H1 (cell line): ENCODE results near the gene ACYP2. TPM values are rescaled to one million over a fixed set of nuclear protein-coding genes. Genes with fewer than 3 reads are reported as not detected.

Experiments
- CTCF ChIA-PET: fragments of 300-600 bp; sonication (Branson Sonifier 250); formaldehyde crosslinking; loops from one replicate; lab custom pipeline; 2021; ENCODE audit not compliant: partially characterized antibody; lab: Charles Lee
- POLR2A ChIA-PET: fragments of 300-600 bp; sonication (Branson Sonifier 250); formaldehyde crosslinking; loops from one replicate; lab custom pipeline; 2021; ENCODE audit warnings: inconsistent platforms; ENCODE audit not compliant: partially characterized antibody; lab: Charles Lee
- DNase-seq, 2 experiments: peaks; one replicate each; pipeline versions ENCODE4 v3.0.0 to v3.0.0-alpha.2; 2010 to 2022; ENCODE audit warnings: low spot score in 2 of 2, low read depth in 1 of 2, mixed read lengths in 1 of 2
- FAIRE-seq: peaks from 2 replicates; lab custom pipeline; 2011; peaks lifted over from hg19 to GRCh38; lab: Jason Lieb, UNC
- H2AFZ ChIP-seq: 2 replicates; pipeline ENCODE4 v1.8.1; 2012; ENCODE audit warnings: low read length, inconsistent platforms
- H2AK5ac ChIP-seq: 2 replicates; pipeline ENCODE4 v1.6.1; 2013; ENCODE audit warnings: low read depth, low read length
- H2BK120ac ChIP-seq: replicated peaks from 2 replicates; pipeline ENCODE3; 2013; ENCODE audit warnings: low read depth, low read length, inconsistent platforms
- H2BK12ac ChIP-seq: 2 replicates; pipeline ENCODE4 v1.6.1; 2013; ENCODE audit warnings: low read depth, low read length
- H2BK15ac ChIP-seq: 2 replicates; pipeline ENCODE4 v1.6.1; 2013; ENCODE audit warnings: low read length
- H2BK20ac ChIP-seq: 2 replicates; pipeline ENCODE4 v1.6.1; 2013; ENCODE audit warnings: low read length
- H2BK5ac ChIP-seq: 2 replicates; pipeline ENCODE4 v1.6.1; 2013; ENCODE audit warnings: low read depth, low read length
- H3K14ac ChIP-seq: 2 replicates; pipeline ENCODE4 v1.6.1; 2013; ENCODE audit warnings: inconsistent platforms; ENCODE audit not compliant: insufficient read length
- H3K18ac ChIP-seq: 2 replicates; pipeline ENCODE4 v1.6.1; 2013; ENCODE audit warnings: low read length; ENCODE audit errors: extremely low read depth
- H3K23ac ChIP-seq: 2 replicates; pipeline ENCODE4 v1.6.1; 2013; ENCODE audit warnings: inconsistent platforms; ENCODE audit not compliant: insufficient read length
- H3K23me2 ChIP-seq: 2 replicates; pipeline ENCODE4 v1.6.1; 2013; ENCODE audit warnings: low read depth, low read length
- H3K27ac ChIP-seq: 2 replicates; pipeline ENCODE4 v1.6.1; 2011; ENCODE audit warnings: low read depth, low read length, inconsistent platforms
- H3K27me3 ChIP-seq, 4 experiments: replicated peaks in 1 of 4; 1 replicate in 1 of 4; 2 replicates in 3 of 4; pipeline versions ENCODE4 v1.6.1 to v1.8.1; 2011 to 2013; ENCODE audit warnings: low read length in 3 of 4, mild to moderate bottlenecking in 3 of 4, inconsistent platforms in 2 of 4, mixed read lengths in 2 of 4, moderate library complexity in 1 of 4; ENCODE audit not compliant: control insufficient read depth in 3 of 4, insufficient read depth in 3 of 4; ENCODE audit errors: extremely low read depth in 1 of 4
- H3K36me3 ChIP-seq, 4 experiments: 2 replicates each; pipeline versions ENCODE4 v1.6.1 to v1.8.1; 2011 to 2013; ENCODE audit warnings: mild to moderate bottlenecking in 4 of 4, low read length in 3 of 4, moderate library complexity in 2 of 4, control low read depth in 1 of 4, inconsistent platforms in 1 of 4; ENCODE audit not compliant: insufficient read depth in 4 of 4, control insufficient read depth in 2 of 4
- H3K4ac ChIP-seq: replicated peaks from 2 replicates; pipeline ENCODE3; 2013; ENCODE audit warnings: low read length, low read depth, mixed read lengths, inconsistent platforms; ENCODE audit not compliant: insufficient read length
- H3K4me1 ChIP-seq, 4 experiments: replicated peaks in 1 of 4; 1 replicate in 1 of 4; 2 replicates in 3 of 4; pipeline versions ENCODE4 v1.6.1 to v1.8.1; 2011 to 2013; ENCODE audit warnings: low read length in 3 of 4, inconsistent platforms in 2 of 4, mixed read lengths in 1 of 4; ENCODE audit not compliant: insufficient read depth in 4 of 4, control insufficient read depth in 3 of 4
- H3K4me2 ChIP-seq, 2 experiments: 2 replicates each; pipeline versions ENCODE4 v1.6.1 to v1.8.1; 2011 to 2013; ENCODE audit warnings: low read depth in 2 of 2, low read length in 2 of 2, control low read depth in 1 of 2, inconsistent platforms in 1 of 2, mild to moderate bottlenecking in 1 of 2; ENCODE audit not compliant: insufficient read depth in 1 of 2
- H3K4me3 ChIP-seq, 4 experiments: fragments of 200-600, 300-600 bp in 1 of 4; sonication (generic), shearing (Covaris generic), sonication (Bioruptor Twin) in 1 of 4; 2 replicates each; pipeline versions ENCODE4 v1.5.1 to v1.8.1; 2011 to 2016; ENCODE audit warnings: low read length in 4 of 4, low read depth in 3 of 4, control low read depth in 2 of 4, inconsistent platforms in 2 of 4, mild to moderate bottlenecking in 2 of 4, mixed read lengths in 1 of 4, moderate library complexity in 1 of 4; ENCODE audit not compliant: insufficient read depth in 2 of 4; ENCODE audit errors: extremely low read depth in 1 of 4
- H3K56ac ChIP-seq: replicated peaks from 2 replicates; pipeline ENCODE3; 2013; ENCODE audit warnings: low read depth, mild to moderate bottlenecking, mixed read lengths, low read length, inconsistent platforms; ENCODE audit not compliant: insufficient read length
- H3K79me1 ChIP-seq: 2 replicates; pipeline ENCODE4 v1.6.1; 2013; ENCODE audit warnings: low read depth, low read length, control low read depth
- H3K79me2 ChIP-seq, 2 experiments: 2 replicates each; pipeline versions ENCODE4 v1.6.1 to v1.8.1; 2012 to 2013; ENCODE audit warnings: low read length in 2 of 2, mild to moderate bottlenecking in 2 of 2, inconsistent platforms in 1 of 2; ENCODE audit not compliant: insufficient read depth in 2 of 2, control insufficient read depth in 1 of 2
- H3K9ac ChIP-seq, 4 experiments: replicated peaks in 1 of 4; 1 replicate in 1 of 4; 2 replicates in 3 of 4; pipeline versions ENCODE4 v1.6.1 to v1.8.1; 2011 to 2013; ENCODE audit warnings: low read depth in 3 of 4, low read length in 3 of 4, control low read depth in 2 of 4, mild to moderate bottlenecking in 2 of 4, moderate library complexity in 2 of 4, inconsistent platforms in 1 of 4; ENCODE audit errors: extremely low read depth in 1 of 4
- H3K9me3 ChIP-seq, 2 experiments: 2 replicates each; pipeline versions ENCODE4 v1.6.1 to v1.8.1; 2012 to 2013; ENCODE audit warnings: mild to moderate bottlenecking in 2 of 2, moderate library complexity in 2 of 2, control low read depth in 1 of 2, inconsistent platforms in 1 of 2, low read depth in 1 of 2, low read length in 1 of 2, mixed read lengths in 1 of 2; ENCODE audit not compliant: insufficient read depth in 2 of 2
- H4K20me1 ChIP-seq, 2 experiments: replicated peaks in 1 of 2; 2 replicates each; pipeline versions ENCODE3 to v1.8.1; 2011 to 2013; ENCODE audit warnings: inconsistent platforms in 2 of 2, low read length in 2 of 2, mild to moderate bottlenecking in 1 of 2; ENCODE audit not compliant: insufficient read depth in 2 of 2, control insufficient read depth in 1 of 2
- H4K5ac ChIP-seq: 2 replicates; pipeline ENCODE4 v1.6.1; 2013; ENCODE audit warnings: low read length, low read depth, mixed read lengths, inconsistent platforms; ENCODE audit not compliant: insufficient read length
- H4K8ac ChIP-seq: 2 replicates; pipeline ENCODE4 v1.8.0; 2013; ENCODE audit warnings: mild to moderate bottlenecking, moderate library complexity, low read length, inconsistent platforms; ENCODE audit not compliant: insufficient read depth; ENCODE audit errors: extremely low read depth
- H4K91ac ChIP-seq: replicated peaks from 2 replicates; pipeline ENCODE3; 2013; ENCODE audit warnings: low read length, mixed read lengths, inconsistent platforms; ENCODE audit not compliant: insufficient read length
- BRCA1 ChIP-seq: IDR thresholded peaks from 2 replicates; pipeline ENCODE4 v1.6.1; 2012; ENCODE audit warnings: low read depth, low read length, improper control_type of control experiment
- CHD2 ChIP-seq: IDR thresholded peaks from 2 replicates; pipeline ENCODE4 v1.6.1; 2012; ENCODE audit warnings: low read length, improper control_type of control experiment
- CTBP2 ChIP-seq: IDR thresholded peaks from 2 replicates; pipeline ENCODE4 v1.7.0; 2011; ENCODE audit warnings: borderline replicate concordance, mild to moderate bottlenecking, moderate library complexity, mixed read lengths, low read length; ENCODE audit not compliant: insufficient read depth, insufficient read length
- E2F6 ChIP-seq: IDR thresholded peaks from 2 replicates; pipeline ENCODE4 v1.6.1; 2012; ENCODE audit warnings: inconsistent platforms
- JUND ChIP-seq: IDR thresholded peaks from 2 replicates; pipeline ENCODE4 v1.6.1; 2011; ENCODE audit warnings: mild to moderate bottlenecking, improper control_type of control experiment, low read length
- PHF8 ChIP-seq: fragments of 200-600 bp; sonication (generic); conservative IDR thresholded peaks from 2 replicates; pipeline ENCODE4 v1.7.1; 2012; ENCODE audit warnings: low read depth, mild to moderate bottlenecking, inconsistent platforms, low read length, moderate library complexity
- RBBP5 ChIP-seq: IDR thresholded peaks from 2 replicates; pipeline ENCODE4 v1.7.1; 2012; ENCODE audit warnings: low read depth, mild to moderate bottlenecking, inconsistent platforms, low read length, moderate library complexity, borderline replicate concordance
- RXRA ChIP-seq: IDR thresholded peaks from 2 replicates; pipeline ENCODE4 v1.6.1; 2011; ENCODE audit warnings: low read depth, mild to moderate bottlenecking, low read length, moderate library complexity; ENCODE audit not compliant: insufficient read depth
- TAF1 ChIP-seq: IDR thresholded peaks from 2 replicates; pipeline ENCODE4 v1.6.1; 2011; ENCODE audit warnings: mild to moderate bottlenecking, low read depth, low read length
- TEAD4 ChIP-seq: IDR thresholded peaks from 2 replicates; pipeline ENCODE4 v1.6.1; 2012; ENCODE audit warnings: low read depth, low read length, inconsistent platforms, mixed read lengths
- YY1 ChIP-seq: IDR thresholded peaks from 2 replicates; pipeline ENCODE4 v1.6.1; 2011; ENCODE audit warnings: low read depth, mild to moderate bottlenecking, low read length
- ZNF274 ChIP-seq: IDR thresholded peaks from 2 replicates; pipeline ENCODE4 v1.7.0; 2012; ENCODE audit warnings: low read length, borderline replicate concordance; ENCODE audit errors: extremely low read depth
- WGBS, 2 experiments: shearing (Covaris generic) in 1 of 2; methylation state at CpG; one replicate each; pipeline versions ENCODE4 v1.1.6 to v1.1.7; 2013 to 2015; ENCODE audit warnings: low lambda C conversion rate in 2 of 2, mixed read lengths in 2 of 2, inconsistent platforms in 1 of 2, low coverage in 1 of 2, missing lambda C conversion rate in 1 of 2; ENCODE audit not compliant: insufficient replicate concordance in 2 of 2, insufficient coverage in 1 of 2, insufficient read length in 1 of 2; ENCODE audit errors: extremely low coverage in 1 of 2, missing lambda C conversion rate in 1 of 2; 5-methylcytosine and 5-hydroxymethylcytosine counted together
- polyA plus RNA-seq, 7 experiments: library from polyadenylated mRNA; depleted of rRNA in 3 of 7; stranded (reverse) in 5 of 7; unstranded in 2 of 7; fragments of >200 nt in 5 of 7; fragments of 200-250 nt in 2 of 7; gene quantifications; 1 replicate in 5 of 7; 2 replicates in 1 of 7; 4 replicates in 1 of 7; pipeline versions ENCODE4 v1.2.1 to v1.2.3, GENCODE V29; 2011 to 2013; ENCODE audit warnings: missing spikeins in 2 of 7, mixed read lengths in 2 of 7
- total RNA-seq: library from RNA; stranded (reverse); fragmentation: NEBNext Ultra II Directional; extraction: Animal tissue kit (Norgen Biotek cat#: 25700); gene quantifications from 2 replicates; pipeline ENCODE4 v1.2.1, GENCODE V29; 2021

ACYP2 gene
- total and polyA plus RNA-seq, 2 of the 8 experiments (the other 6 are each of a cell fraction or from before 2014, with no cell fraction given), result 3.4 to 4.4 TPM

- H3K79me1 ChIP-seq, result no peaks in the 10 kb centered on the region
- no peak overlapping the region for H2AFZ ChIP-seq
- H3K23ac ChIP-seq, result no peak overlapping the region
- H3K4me2 ChIP-seq, result no peak overlapping the region
- WGBS, 2 experiments, result 89% methylated on average over 2 of the region's 2 CpGs; no CpG with 5 or more reads in 1 of the 2 experiments
- H4K8ac ChIP-seq, result no peak overlapping the region
- H2BK5ac ChIP-seq, result no peak overlapping the region
- H3K23me2 ChIP-seq, result no peaks in the 10 kb centered on the region
- no peak overlapping the region for H2BK15ac ChIP-seq
- ChIA-PET POLR2A (interaction anchor here (0.6 kb wide), 1 partner anchor 21 kb away, joined by 3 read pairs; no protein-coding TSS in a partner anchor), CTCF (interaction anchor here (1.0 kb wide), 1 partner anchor 41 kb away, joined by 4 read pairs; no protein-coding TSS in a partner anchor)
- no peak overlapping the region for H2BK12ac ChIP-seq
- DNase-seq (no peak), FAIRE-seq (no peak)
- no peak overlapping the region for H3K56ac ChIP-seq
- no peaks in the 10 kb centered on the region for H3K36me3 ChIP-seq
- H3K27ac ChIP-seq, result no peak overlapping the region
- no peak overlapping the region for H2AK5ac ChIP-seq
- no peaks in the 10 kb centered on the region for H4K20me1 ChIP-seq
- no peak overlapping the region for H3K4ac ChIP-seq
- H3K4me3 ChIP-seq, result no peak overlapping the region
- H3K79me2 ChIP-seq, result no peaks in the 10 kb centered on the region
- no peak overlapping the region for H2BK20ac ChIP-seq
- H3K18ac ChIP-seq, result no peak overlapping the region
- no peak overlapping the region for H4K91ac ChIP-seq
- H2BK120ac ChIP-seq, result no peak overlapping the region
- no peaks in the 10 kb centered on the region for H3K4me1 ChIP-seq
- no peak overlapping the region for H4K5ac ChIP-seq
- H3K9me3 ChIP-seq, result no peaks in the 10 kb centered on the region
- no peaks in the 10 kb centered on the region for H3K27me3 ChIP-seq
- H3K14ac ChIP-seq, result no peak overlapping the region
- no peak overlapping the region for H3K9ac ChIP-seq
- no peak for TF ChIP-seq PHF8
- TF ChIP-seq ZNF274, result no peak
- no peak for TF ChIP-seq RXRA
- TF ChIP-seq CTBP2, result no peak
- no peak for TF ChIP-seq JUND
- no peak for TF ChIP-seq BRCA1
- TF ChIP-seq E2F6, result no peak
- no peak for TF ChIP-seq TEAD4
- TF ChIP-seq TAF1, result no peak
- TF ChIP-seq CHD2, result no peak
- TF ChIP-seq YY1, result no peak
- no peak for TF ChIP-seq RBBP5
Observed at GRCh38 chr2:54148391-54148790, 33.0 kb downstream of the ACYP2 start.
